HG03097 (cell line): ENCODE results near the gene FOXO3B.
"Not testable (repeated sequence)": the region's sequence is repeated elsewhere in the genome, so short reads cannot be mapped to it uniquely, and the experiment has no call there.

Source experiments
- ATAC-seq: cut with Tn5 transposase; IDR thresholded peaks from one replicate; pipeline ENCODE4 v1.9.1; 2021; ENCODE audit not compliant: unreplicated experiment, low FRiP score

FOXO3B gene

GRCh38 chr17:18661924-18662624, 20.0 kb downstream of the FOXO3B start:
- ATAC-seq: not testable (repeated sequence)

DNA sequence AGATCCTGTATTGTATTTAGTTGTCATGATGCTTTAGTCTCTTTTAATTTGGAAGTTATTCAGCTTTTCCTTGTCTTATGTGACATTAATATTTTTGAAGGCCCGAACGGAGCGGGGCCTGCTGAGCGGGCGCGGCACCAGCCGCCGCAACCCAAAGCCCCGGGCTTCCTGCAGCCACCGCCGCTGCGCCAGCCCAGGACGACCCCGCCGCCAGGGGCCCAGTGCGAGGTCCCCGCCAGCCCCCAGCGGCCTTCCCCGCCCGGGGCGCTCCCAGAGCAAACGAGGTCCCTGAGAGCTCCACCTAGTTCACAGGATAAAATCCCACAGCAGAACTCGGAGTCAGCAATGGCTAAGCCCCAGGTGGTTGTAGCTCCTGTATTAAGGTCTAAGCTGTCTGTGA, 32.0 kb downstream of the FOXO3B start:
- not testable (repeated sequence) for ATAC-seq

DNA sequence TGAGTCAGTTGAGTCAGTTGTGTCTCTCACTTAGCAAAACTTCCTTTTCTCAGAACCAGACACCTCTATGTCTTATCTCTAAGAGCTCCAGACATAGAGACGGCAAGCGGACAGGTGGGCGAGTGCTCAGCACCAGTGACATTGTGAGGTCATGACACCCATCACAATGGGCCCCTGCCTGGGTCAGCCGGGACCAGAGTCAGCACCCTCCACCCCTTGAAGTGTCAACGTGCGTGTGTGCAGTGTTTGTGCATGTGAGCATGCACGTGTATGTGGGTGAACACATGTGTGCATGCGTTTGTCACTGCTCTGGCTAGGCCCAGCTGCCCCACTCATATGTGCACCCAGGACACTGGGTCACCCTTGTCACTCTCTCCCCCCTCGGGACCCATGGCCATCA, 37.8 kb downstream of the FOXO3B start, which contains the start of gene TBC1D28:
Gene TBC1D28, minus strand, starts transcription at position 101 of the 400 bp plus-strand sequence. CDS start 3,039 bp downstream, outside the sequence.
- not testable (repeated sequence) for ATAC-seq

DNA sequence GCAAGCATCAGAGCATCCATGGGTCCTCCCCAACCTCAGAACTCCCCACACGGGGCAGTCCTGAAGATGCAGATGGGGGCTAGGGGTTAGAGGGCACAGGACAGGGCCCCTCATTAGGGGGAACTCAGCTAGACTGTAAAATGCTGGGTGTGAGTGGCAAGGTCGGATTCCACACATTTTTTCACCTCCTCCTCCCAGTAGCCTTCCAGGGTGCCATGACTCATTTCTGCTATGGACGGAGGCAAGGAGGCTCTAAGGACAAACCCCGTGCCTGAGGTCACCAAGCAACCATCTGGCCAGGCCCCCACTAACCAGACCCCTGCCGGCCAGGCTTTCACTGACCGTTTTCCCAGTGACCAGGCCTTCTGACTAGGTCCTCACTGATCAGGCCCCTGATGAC, 39.0 kb downstream of the FOXO3B start:
- ATAC-seq: not testable (repeated sequence)

DNA sequence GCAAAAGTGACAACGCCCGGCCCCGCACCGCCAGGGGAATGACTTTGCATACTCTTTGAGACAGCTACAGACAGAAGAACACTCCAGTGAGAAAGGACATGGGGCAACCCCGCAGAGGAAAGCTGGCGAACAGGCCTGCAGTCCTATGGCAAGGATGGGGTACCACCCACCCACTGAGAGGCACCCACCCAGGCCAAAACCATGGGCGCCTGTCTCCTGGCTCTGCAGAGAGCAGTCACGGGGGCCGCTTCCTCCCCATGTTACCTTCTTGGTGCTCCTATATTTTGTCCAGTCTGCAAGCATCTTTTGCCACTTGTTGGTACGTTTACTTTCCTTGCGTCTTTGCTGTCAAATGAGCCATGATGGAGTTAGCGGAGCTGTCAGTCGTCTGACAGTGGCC, 43.8 kb downstream of the FOXO3B start:
- not testable (repeated sequence) for ATAC-seq

DNA sequence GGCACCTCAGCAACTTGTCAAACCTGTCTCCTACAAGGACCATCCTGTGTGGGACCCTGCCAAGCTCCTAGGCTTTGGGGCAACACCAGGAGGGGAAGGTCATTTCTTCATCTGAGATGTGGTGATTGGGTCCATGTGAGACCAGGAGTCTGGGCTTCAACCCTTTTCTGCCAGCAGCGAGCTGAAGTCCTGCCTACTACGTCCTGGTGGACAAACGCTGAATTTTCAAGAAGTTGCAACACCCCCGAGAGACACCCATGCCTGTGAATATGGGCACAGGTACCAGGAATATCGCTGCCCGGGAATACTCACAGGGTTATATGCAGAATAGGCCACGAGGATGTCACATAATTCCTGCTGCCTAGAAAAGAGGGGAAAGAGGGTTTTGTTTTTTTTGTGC, 45.9 kb downstream of the FOXO3B start:
- not testable (repeated sequence) for ATAC-seq

GRCh38 chr17:18635773-18636172, 46.3 kb downstream of the FOXO3B start:
- not testable (repeated sequence) for ATAC-seq

- not testable (repeated sequence) for ATAC-seq
These were observed 47.4 kb downstream of the FOXO3B start for GRCh38 chr17:18634550-18635263.
